ENCODE measurements around the gene WIF1. TPM values are rescaled to one million over a fixed set of nuclear protein-coding genes. Genes with fewer than 3 reads are reported as not detected.

The WIF1 gene
- total and polyA plus RNA-seq, 8 donors = 42.5 to 311 (median 214) TPM

DNA sequence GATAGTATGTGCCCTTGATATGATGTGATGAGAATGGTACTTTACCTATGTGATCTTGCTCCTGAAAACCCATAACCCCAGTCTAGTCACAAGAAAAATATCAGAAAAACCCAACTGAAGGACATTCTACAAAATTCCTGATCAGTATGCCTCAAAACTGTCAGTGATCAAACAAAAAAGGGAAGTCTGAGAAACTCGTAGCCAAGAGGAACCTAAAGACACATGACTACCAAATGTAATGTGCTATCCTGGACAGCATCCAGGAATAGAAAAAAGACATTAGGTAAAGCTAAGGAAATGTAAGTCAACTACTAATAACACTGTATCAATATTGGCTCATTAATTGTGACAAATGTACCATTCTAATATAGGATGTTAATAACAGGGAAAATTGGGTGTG lies 4.1 kb upstream of the WIF1 start:
- no peak for DNase-seq
- Histone ChIP-seq H3K9me3 (no peaks in the 10 kb centered on the region), H3K27me3 (peaks cover 38 to 48% of the 10 kb centered on the region in 2 donors), H3K4me3 (no peak overlapping the region), H3K4me1 (peaks cover 6 to 16% of the 10 kb centered on the region in 2 donors), H3K36me3 (no peaks in the 10 kb centered on the region), H3K27ac (no peak overlapping the region)
- TF ChIP-seq, protein P1, sequence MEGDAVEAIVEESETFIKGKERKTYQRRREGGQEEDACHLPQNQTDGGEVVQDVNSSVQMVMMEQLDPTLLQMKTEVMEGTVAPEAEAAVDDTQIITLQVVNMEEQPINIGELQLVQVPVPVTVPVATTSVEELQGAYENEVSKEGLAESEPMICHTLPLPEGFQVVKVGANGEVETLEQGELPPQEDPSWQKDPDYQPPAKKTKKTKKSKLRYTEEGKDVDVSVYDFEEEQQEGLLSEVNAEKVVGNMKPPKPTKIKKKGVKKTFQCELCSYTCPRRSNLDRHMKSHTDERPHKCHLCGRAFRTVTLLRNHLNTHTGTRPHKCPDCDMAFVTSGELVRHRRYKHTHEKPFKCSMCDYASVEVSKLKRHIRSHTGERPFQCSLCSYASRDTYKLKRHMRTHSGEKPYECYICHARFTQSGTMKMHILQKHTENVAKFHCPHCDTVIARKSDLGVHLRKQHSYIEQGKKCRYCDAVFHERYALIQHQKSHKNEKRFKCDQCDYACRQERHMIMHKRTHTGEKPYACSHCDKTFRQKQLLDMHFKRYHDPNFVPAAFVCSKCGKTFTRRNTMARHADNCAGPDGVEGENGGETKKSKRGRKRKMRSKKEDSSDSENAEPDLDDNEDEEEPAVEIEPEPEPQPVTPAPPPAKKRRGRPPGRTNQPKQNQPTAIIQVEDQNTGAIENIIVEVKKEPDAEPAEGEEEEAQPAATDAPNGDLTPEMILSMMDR (IDR thresholded peaks at IDR 0.05) = no peak
- no peak for ATAC-seq
- intact Hi-C loops (cut with DNase I) = loop anchor here in 1 of 2 donors (10.0 kb wide), 1 partner anchor 230 kb away; no protein-coding TSS in a partner anchor

- Histone ChIP-seq H3K27me3 (peaks cover 40 to 65% of the 10 kb centered on the region in 2 donors), H3K4me3 (no peak overlapping the region), H3K4me1 (peaks cover 6 to 16% of the 10 kb centered on the region in 2 donors), H3K27ac (no peak overlapping the region), H3K9me3 (no peaks in the 10 kb centered on the region), H3K36me3 (no peaks in the 10 kb centered on the region)
- peak in 1 of 4 donors; percentile 60 for DNase-seq
- ATAC-seq = peak; percentile 41
- TF ChIP-seq, protein P1 (IDR thresholded peaks at IDR 0.05) = peak in 1 of 2 donors; percentile 74
- intact Hi-C loops (cut with DNase I) = loop anchor here in 1 of 2 donors (10.0 kb wide), 1 partner anchor 229 kb away; no protein-coding TSS in a partner anchor
Observed at GRCh38 chr12:65123435-65124063, 2.4 kb upstream of the WIF1 start.

GRCh38 chr12:65122703-65123102 lies 1.6 kb upstream of the WIF1 start:
- peaks cover 6 to 16% of the 10 kb centered on the region in 2 donors for H3K4me1 ChIP-seq
- DNase-seq = no peak
- H3K4me3 ChIP-seq = no peak overlapping the region
- H3K27ac ChIP-seq = no peak overlapping the region
- no peaks in the 10 kb centered on the region for H3K9me3 ChIP-seq
- peaks cover 40 to 74% of the 10 kb centered on the region in 2 donors for H3K27me3 ChIP-seq
- no peaks in the 10 kb centered on the region for H3K36me3 ChIP-seq
- intact Hi-C loops (cut with DNase I) = loop anchor here in 1 of 2 donors (10.0 kb wide), 1 partner anchor 228 kb away; no protein-coding TSS in a partner anchor
- TF ChIP-seq, protein P1 (IDR thresholded peaks at IDR 0.05) = no peak
- no peak for ATAC-seq

DNA sequence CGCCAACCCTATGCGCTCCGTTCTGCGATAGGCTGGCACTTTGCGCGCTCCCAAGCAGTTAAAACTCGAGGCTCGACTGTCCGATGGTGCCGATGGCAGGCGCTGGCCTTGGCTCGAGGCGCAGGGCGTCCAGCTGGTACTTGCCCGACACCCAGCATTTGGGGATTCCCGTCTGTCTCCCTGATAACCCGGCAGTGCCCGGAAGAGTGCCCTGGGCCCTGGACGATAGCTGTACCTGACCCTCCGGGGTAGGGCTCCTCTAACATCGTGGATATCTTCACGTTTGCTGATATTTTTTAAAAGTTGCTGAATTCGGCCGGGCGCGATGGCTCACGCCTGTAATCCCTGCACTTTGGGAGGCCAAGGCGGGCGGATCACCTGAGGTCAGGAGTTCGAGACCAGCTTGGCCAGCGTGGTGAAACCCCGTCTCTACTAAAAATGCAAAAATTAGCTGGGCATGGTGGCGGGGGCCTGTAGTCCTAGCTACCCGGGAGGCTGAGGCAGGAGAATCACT lies 908 bp upstream of the WIF1 start:
- no peaks in the 10 kb centered on the region for H3K36me3 ChIP-seq
- H3K27ac ChIP-seq = no peak overlapping the region
- peaks cover 36 to 76% of the 10 kb centered on the region in 2 donors for H3K27me3 ChIP-seq
- DNase-seq (peak in 1 of 4 donors; percentile 72), ATAC-seq (no peak)
- TF ChIP-seq, protein P1 (IDR thresholded peaks at IDR 0.05) = no peak
- peaks cover 6 to 16% of the 10 kb centered on the region in 2 donors for H3K4me1 ChIP-seq
- H3K9me3 ChIP-seq = no peaks in the 10 kb centered on the region
- intact Hi-C loops (cut with DNase I) = loop anchor here in 1 of 2 donors (10.0 kb wide), 1 partner anchor 227 kb away; no protein-coding TSS in a partner anchor
- no peak overlapping the region for H3K4me3 ChIP-seq

DNA sequence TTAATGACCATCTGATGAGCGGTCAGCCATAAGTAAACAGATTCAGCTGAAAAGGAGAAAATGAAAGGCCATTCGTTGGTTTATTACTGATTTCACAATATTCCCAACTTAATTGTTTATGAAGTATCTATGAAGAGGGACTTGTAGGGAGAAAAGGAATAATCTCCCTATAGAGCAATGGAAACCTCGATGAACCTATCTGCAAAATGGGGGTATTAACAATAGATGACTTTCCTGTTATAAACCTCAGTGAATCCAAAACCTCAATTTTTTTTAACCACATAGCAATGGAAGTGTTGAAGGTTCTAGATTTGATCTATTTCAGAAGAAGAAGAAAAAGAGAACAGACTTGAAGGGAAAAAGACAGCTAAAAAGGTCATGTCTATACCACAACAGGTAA lies 2.0 kb downstream of the WIF1 start:
- Histone ChIP-seq H3K4me1 (peaks cover 6 to 16% of the 10 kb centered on the region in 2 donors), H3K36me3 (no peaks in the 10 kb centered on the region), H3K9me3 (no peaks in the 10 kb centered on the region), H3K27me3 (peaks cover 41 to 77% of the 10 kb centered on the region in 2 donors), H3K27ac (no peak overlapping the region), H3K4me3 (peak overlapping the region in 1 of 2 donors; percentile 36)
- no peak for ATAC-seq
- DNase-seq = no peak
- intact Hi-C loops (cut with DNase I) = no loop called here
- TF ChIP-seq, protein P1 (IDR thresholded peaks at IDR 0.05) = no peak

Data from left lung (tissue), 10 donors.